ENCODE results near the gene GALNT9. TPM values are rescaled to one million over a fixed set of nuclear protein-coding genes. Genes with fewer than 3 reads are reported as not detected.

GALNT9 gene
- total and polyA plus RNA-seq, 10 donors, result 0.20 to 2.4 (median 0.84) TPM

DNA sequence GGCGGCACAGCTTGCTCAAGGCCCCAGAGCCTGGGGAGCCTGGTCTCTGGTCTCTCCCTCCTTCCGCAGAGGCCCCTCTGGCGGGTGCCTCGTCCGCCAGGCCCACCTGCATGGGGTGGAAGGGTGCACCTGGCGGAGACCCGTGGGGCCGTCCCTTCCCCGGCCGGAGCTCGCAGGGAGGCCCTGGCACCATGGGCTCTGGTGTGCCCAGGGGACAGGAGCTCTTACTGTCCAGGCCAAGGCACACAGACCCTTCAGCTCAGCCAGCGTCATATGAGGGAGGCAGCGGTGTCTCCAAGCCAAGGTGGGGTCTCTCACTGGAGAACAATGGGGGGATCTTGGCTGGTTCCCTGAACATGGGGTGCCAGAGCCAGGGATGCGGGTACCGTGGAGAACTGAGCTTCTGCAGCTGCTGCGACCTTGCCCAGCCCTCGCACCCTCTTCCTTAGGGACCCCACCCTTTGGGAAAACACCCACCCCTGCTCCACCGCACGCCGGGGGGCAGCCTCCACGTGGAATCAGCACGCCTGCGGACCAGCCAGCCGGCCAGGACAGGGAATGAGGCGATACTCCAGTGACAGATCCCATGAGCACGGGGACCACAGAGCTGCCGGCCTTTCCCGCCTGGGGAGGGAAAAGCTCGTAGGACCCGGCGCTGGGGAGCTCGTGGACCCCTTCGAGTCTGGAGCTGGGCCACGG, 25.7 kb upstream of the GALNT9 start:
- Histone ChIP-seq H3K9me3 (no peaks in the 10 kb centered on the region), H3K4me3 (no peak overlapping the region), H3K4me1 (peaks cover 0 to 5% (median 0%) of the 10 kb centered on the region in 6 donors), H3K27me3 (replicated peaks in 1 of 7) (peaks cover 0 to 57% (median 24%) of the 10 kb centered on the region in 7 donors), H3K27ac (no peak overlapping the region), H3K36me3 (no peaks in the 10 kb centered on the region)
- TF ChIP-seq, protein P1, sequence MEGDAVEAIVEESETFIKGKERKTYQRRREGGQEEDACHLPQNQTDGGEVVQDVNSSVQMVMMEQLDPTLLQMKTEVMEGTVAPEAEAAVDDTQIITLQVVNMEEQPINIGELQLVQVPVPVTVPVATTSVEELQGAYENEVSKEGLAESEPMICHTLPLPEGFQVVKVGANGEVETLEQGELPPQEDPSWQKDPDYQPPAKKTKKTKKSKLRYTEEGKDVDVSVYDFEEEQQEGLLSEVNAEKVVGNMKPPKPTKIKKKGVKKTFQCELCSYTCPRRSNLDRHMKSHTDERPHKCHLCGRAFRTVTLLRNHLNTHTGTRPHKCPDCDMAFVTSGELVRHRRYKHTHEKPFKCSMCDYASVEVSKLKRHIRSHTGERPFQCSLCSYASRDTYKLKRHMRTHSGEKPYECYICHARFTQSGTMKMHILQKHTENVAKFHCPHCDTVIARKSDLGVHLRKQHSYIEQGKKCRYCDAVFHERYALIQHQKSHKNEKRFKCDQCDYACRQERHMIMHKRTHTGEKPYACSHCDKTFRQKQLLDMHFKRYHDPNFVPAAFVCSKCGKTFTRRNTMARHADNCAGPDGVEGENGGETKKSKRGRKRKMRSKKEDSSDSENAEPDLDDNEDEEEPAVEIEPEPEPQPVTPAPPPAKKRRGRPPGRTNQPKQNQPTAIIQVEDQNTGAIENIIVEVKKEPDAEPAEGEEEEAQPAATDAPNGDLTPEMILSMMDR (IDR thresholded peaks at IDR 0.05 in 8 of 11, conservative IDR thresholded peaks at IDR 0.05 in 3 of 11), result no peak
- TF ChIP-seq POLR2A (IDR thresholded peaks at IDR 0.05), result no peak
- TF ChIP-seq POLR2AphosphoS5 (IDR thresholded peaks at IDR 0.05), result no peak
- WGBS, 5 donors, result 83 to 91% (median 89%) methylated on average over 14 to 34 of the region's 34 CpGs
- DNase-seq, result peak; percentile 51
- intact Hi-C loops (cut with DNase I; ENCODE audit: low total_unique reads), result no loop called here

DNA sequence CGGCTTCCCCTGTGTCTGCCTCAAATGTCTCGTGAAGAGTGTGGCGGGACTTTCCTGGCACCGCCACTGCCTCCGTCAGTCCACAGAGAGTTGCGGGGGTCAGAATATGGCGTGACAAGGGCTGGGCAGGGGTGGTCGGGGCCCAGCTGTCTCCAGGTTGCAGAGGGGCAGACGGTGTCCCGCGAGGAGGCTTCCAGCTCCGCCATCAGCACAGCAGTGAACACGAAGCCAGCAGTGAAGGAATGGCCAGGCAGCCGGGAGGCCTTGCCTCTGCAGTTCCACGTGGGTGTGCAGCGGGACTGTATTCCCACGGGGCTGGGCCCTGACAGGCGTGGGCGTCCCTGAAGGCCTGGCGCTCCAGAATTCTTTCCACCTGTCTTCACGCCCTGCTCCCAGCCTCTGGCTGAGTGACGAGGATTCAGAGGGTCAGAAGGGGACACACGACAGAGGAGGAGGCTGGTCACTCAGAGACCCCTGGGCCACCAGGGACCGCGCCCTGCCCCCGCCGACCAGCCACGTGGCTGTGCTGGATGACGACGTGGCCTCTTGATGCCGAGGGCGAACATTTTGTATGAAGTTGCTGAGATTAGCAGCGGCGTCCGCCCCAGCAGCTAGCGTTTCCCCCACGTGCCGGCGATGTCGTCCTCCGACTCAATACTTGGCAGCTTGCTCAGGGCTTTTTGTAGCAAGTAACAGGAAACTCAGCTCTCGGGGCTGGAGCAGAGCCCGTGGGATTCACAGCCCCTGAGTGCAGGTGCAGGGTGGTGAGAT, 25.0 kb upstream of the GALNT9 start:
- H3K4me1 ChIP-seq, result peaks cover 0 to 5% (median 0%) of the 10 kb centered on the region in 6 donors
- 74 to 86% (median 82%) methylated on average over 43 of the region's 43 CpGs for WGBS, 5 donors

DNA sequence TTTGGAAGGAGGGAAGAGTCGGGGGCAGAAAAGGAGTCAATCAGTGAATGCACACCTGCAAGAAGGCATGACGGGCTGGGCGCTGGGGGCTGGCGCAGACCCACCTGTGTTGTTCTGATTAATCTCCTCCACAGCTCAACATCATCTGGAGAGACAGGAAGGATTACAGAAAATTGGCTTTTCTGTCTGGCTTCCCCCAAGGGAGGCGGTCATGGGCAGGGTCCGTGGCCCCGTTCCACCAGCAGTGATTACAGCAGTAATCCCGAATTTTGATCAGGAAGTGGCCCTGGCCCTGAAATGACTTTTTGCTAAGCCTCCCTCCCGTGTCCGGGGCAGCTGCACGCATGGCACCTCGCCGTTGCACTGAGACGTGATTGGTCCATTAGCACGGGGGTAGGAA, 24.4 kb upstream of the GALNT9 start:
- Histone ChIP-seq H3K36me3 (no peaks in the 10 kb centered on the region), H3K9me3 (no peaks in the 10 kb centered on the region), H3K4me1 (peaks cover 0 to 5% (median 0%) of the 10 kb centered on the region in 6 donors), H3K4me3 (no peak overlapping the region), H3K27me3 (replicated peaks in 1 of 7) (peaks cover 0 to 57% (median 24%) of the 10 kb centered on the region in 7 donors), H3K27ac (no peak overlapping the region)
- intact Hi-C loops (cut with DNase I; ENCODE audit: low total_unique reads), result no loop called here
- peak; percentile 39 for DNase-seq
- TF ChIP-seq POLR2A (IDR thresholded peaks at IDR 0.05) (no peak), POLR2AphosphoS5 (IDR thresholded peaks at IDR 0.05) (no peak)
- TF ChIP-seq, protein P1 (IDR thresholded peaks at IDR 0.05 in 8 of 11, conservative IDR thresholded peaks at IDR 0.05 in 3 of 11), result no peak
- WGBS, 5 donors, result 70 to 83% (median 75%) methylated on average over 15 of the region's 15 CpGs

More for the DNA sequence above, 25.0 kb upstream of the GALNT9 start:
- no peaks in the 10 kb centered on the region for H3K36me3 ChIP-seq
- H3K27me3 ChIP-seq (replicated peaks in 1 of 7), result peaks cover 0 to 57% (median 24%) of the 10 kb centered on the region in 7 donors
- DNase-seq, result peak; percentile 61
- TF ChIP-seq, protein P1 (IDR thresholded peaks at IDR 0.05 in 8 of 11, conservative IDR thresholded peaks at IDR 0.05 in 3 of 11), result no peak
- no peak for TF ChIP-seq POLR2A (IDR thresholded peaks at IDR 0.05)
- TF ChIP-seq POLR2AphosphoS5 (IDR thresholded peaks at IDR 0.05), result no peak
- no peak overlapping the region for H3K4me3 ChIP-seq
- intact Hi-C loops (cut with DNase I; ENCODE audit: low total_unique reads), result no loop called here
- H3K9me3 ChIP-seq, result no peaks in the 10 kb centered on the region
- no peak overlapping the region for H3K27ac ChIP-seq
